Astrocyte (in vitro differentiated cells and primary cell): ENCODE results near the gene SDK1. TPM values are rescaled to one million over a fixed set of nuclear protein-coding genes. Genes with fewer than 3 reads are reported as not detected.

Experiments
- DNase-seq: peaks from one replicate; pipeline ENCODE4 v3.0.0-alpha.2; 2010; ENCODE audit warnings: low read depth
- FAIRE-seq: peaks from 2 replicates; lab custom pipeline; 2011; peaks lifted over from hg19 to GRCh38; lab: Jason Lieb, UNC
- H2AFZ ChIP-seq: 2 replicates; pipeline ENCODE4 v1.6.0; 2012; ENCODE audit warnings: low read depth, low read length, inconsistent platforms
- H3K27ac ChIP-seq: 2 replicates; pipeline ENCODE4 v1.5.1; 2011; ENCODE audit warnings: low read depth, low read length, inconsistent platforms
- H3K27me3 ChIP-seq: 2 replicates; pipeline ENCODE4 v1.6.0; 2011; ENCODE audit warnings: low read length, inconsistent platforms; ENCODE audit not compliant: insufficient read depth
- H3K36me3 ChIP-seq: 2 replicates; pipeline ENCODE4 v1.5.1; 2011; ENCODE audit warnings: low read length, inconsistent platforms; ENCODE audit not compliant: insufficient read depth
- H3K4me1 ChIP-seq: 2 replicates; pipeline ENCODE4 v1.5.1; 2011; ENCODE audit warnings: low read length, inconsistent platforms; ENCODE audit not compliant: insufficient read depth
- H3K4me2 ChIP-seq: 2 replicates; pipeline ENCODE4 v1.6.0; 2012; ENCODE audit warnings: low read length, inconsistent platforms
- H3K4me3 ChIP-seq: 2 replicates; pipeline ENCODE4 v1.5.1; 2011; ENCODE audit warnings: low read depth, mild to moderate bottlenecking, low read length, inconsistent platforms; ENCODE audit not compliant: insufficient read depth
- H3K79me2 ChIP-seq: 2 replicates; pipeline ENCODE4 v1.6.0; 2012; ENCODE audit warnings: mild to moderate bottlenecking, low read length, inconsistent platforms; ENCODE audit not compliant: insufficient read depth
- H3K9ac ChIP-seq: 2 replicates; pipeline ENCODE4 v1.6.0; 2012; ENCODE audit warnings: mild to moderate bottlenecking, low read length, inconsistent platforms
- H3K9me3 ChIP-seq: 2 replicates; pipeline ENCODE4 v1.5.1; 2012; ENCODE audit warnings: low read depth, mild to moderate bottlenecking, low read length, inconsistent platforms; ENCODE audit not compliant: insufficient read depth
- H4K20me1 ChIP-seq: 2 replicates; pipeline ENCODE4 v1.6.0; 2012; ENCODE audit warnings: low read length, inconsistent platforms; ENCODE audit not compliant: insufficient read depth
- H3K27ac Mint-ChIP-seq: one replicate; pipeline ENCODE4 v1.8.0; 2021; ENCODE audit warnings: mild to moderate bottlenecking, mixed read lengths; ENCODE audit not compliant: unreplicated experiment
- H3K27me3 Mint-ChIP-seq: one replicate; pipeline ENCODE4 v1.8.0; 2021; ENCODE audit warnings: low read depth, mixed read lengths; ENCODE audit not compliant: unreplicated experiment
- H3K36me3 Mint-ChIP-seq: one replicate; pipeline ENCODE4 v1.8.0; 2021; ENCODE audit warnings: low read depth, mixed read lengths; ENCODE audit not compliant: unreplicated experiment
- H3K4me1 Mint-ChIP-seq: one replicate; pipeline ENCODE4 v1.8.0; 2021; ENCODE audit warnings: low read depth, mixed read lengths; ENCODE audit not compliant: unreplicated experiment
- H3K4me3 Mint-ChIP-seq: one replicate; pipeline ENCODE4 v1.8.0; 2021; ENCODE audit warnings: mild to moderate bottlenecking, moderate library complexity, mixed read lengths; ENCODE audit not compliant: unreplicated experiment
- H3K9me3 Mint-ChIP-seq: one replicate; pipeline ENCODE4 v1.8.0; 2021; ENCODE audit warnings: mild to moderate bottlenecking, mixed read lengths; ENCODE audit not compliant: unreplicated experiment
- CTCF ChIP-seq: IDR thresholded peaks from 2 replicates; pipeline ENCODE4 v1.5.1; 2011; ENCODE audit warnings: low read depth, mild to moderate bottlenecking, inconsistent platforms, low read length, moderate library complexity; ENCODE audit not compliant: insufficient read depth
- EZH2 ChIP-seq: IDR thresholded peaks from 2 replicates; pipeline ENCODE4 v1.6.1; 2012; ENCODE audit warnings: mild to moderate bottlenecking, low read length, inconsistent platforms; ENCODE audit not compliant: insufficient read depth
- total RNA-seq: library from RNA; stranded (reverse); gene quantifications from 2 replicates; pipeline ENCODE4 v1.2.1, GENCODE V29; 2021

Gene SDK1
- total RNA-seq, 1 donor from 2014 or later, result 4.2 TPM

DNA sequence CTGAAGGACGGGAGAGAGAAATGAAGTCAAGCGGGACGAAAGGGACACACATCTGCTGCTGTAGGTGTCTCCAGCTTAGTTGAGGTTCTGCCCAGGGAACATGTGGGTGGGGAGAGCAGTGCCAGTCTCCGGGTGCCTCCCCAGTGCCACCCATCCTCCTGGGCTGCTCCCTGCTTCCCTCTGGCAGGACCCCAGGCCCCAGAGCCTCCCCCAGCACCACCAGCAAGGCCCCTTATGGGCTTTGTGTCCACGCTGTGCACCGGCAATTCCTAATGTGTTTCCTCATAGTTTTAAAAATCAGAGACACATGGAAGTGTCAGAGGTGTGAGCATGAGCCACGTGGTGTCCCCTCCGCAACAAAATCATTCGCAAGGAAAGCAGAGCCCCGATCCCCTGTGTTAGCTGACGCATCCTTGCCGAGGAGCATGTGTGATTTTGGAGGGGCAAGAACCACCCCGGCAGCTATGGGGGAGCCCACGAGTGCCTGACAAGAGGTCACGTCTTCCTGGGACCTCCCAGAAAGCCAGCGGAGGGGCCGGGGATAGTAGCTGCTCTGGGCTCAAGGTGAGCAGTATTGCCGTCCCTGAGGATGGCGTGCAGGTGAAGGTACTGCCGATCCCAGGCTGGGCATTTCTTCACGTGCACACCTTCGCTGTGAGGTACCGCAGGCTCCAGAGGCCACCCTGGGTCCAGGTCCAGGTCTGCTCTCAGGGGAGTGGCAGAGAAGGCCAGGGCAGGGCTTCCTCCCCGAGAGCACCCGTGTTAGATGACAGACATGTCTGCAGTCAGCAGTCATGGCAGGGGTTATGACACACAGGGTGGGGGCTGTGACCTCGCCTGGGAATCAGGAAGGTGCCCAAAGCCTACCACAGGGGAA, 932.8 kb downstream of the SDK1 start:
- no peak for DNase-seq
- Mint-ChIP-seq H3K4me3 (no peak overlapping the region), H3K27ac (no peak overlapping the region), H3K9me3 (no peaks in the 10 kb centered on the region), H3K27me3 (peaks cover 35% of the 10 kb centered on the region), H3K4me1 (peaks cover 1% of the 10 kb centered on the region), H3K36me3 (peaks cover 2% of the 10 kb centered on the region)
- Histone ChIP-seq H3K27me3 (no peaks in the 10 kb centered on the region), H3K36me3 (no peaks in the 10 kb centered on the region), H4K20me1 (no peaks in the 10 kb centered on the region), H3K27ac (no peak overlapping the region), H3K4me2 (no peak overlapping the region), H2AFZ (no peak overlapping the region), H3K79me2 (no peaks in the 10 kb centered on the region), H3K4me1 (no peaks in the 10 kb centered on the region), H3K4me3 (no peak overlapping the region), H3K9me3 (no peaks in the 10 kb centered on the region), H3K9ac (no peak overlapping the region)
- no peak for FAIRE-seq
- TF ChIP-seq EZH2 (no peak), CTCF (no peak)

- TF ChIP-seq CTCF, result no peak
- no peak for TF ChIP-seq EZH2
- peaks cover 35% of the 10 kb centered on the region for H3K27me3 Mint-ChIP-seq
- H3K9me3 ChIP-seq, result no peaks in the 10 kb centered on the region
- H3K4me3 Mint-ChIP-seq, result no peak overlapping the region
- no peak overlapping the region for H2AFZ ChIP-seq
- no peaks in the 10 kb centered on the region for H3K27me3 ChIP-seq
- peaks cover 2% of the 10 kb centered on the region for H3K36me3 Mint-ChIP-seq
- H3K9ac ChIP-seq, result no peak overlapping the region
- H4K20me1 ChIP-seq, result no peaks in the 10 kb centered on the region
- H3K79me2 ChIP-seq, result no peaks in the 10 kb centered on the region
- DNase-seq (no peak), FAIRE-seq (no peak)
- no peak overlapping the region for H3K27ac Mint-ChIP-seq
- H3K4me1 Mint-ChIP-seq, result peaks cover 1% of the 10 kb centered on the region
- H3K9me3 Mint-ChIP-seq, result no peaks in the 10 kb centered on the region
- H3K36me3 ChIP-seq, result no peaks in the 10 kb centered on the region
- no peak overlapping the region for H3K4me2 ChIP-seq
- no peak overlapping the region for H3K4me3 ChIP-seq
- no peaks in the 10 kb centered on the region for H3K4me1 ChIP-seq
- no peak overlapping the region for H3K27ac ChIP-seq
These were observed 933.4 kb downstream of the SDK1 start for GRCh38 chr7:4234498-4234855.

DNA sequence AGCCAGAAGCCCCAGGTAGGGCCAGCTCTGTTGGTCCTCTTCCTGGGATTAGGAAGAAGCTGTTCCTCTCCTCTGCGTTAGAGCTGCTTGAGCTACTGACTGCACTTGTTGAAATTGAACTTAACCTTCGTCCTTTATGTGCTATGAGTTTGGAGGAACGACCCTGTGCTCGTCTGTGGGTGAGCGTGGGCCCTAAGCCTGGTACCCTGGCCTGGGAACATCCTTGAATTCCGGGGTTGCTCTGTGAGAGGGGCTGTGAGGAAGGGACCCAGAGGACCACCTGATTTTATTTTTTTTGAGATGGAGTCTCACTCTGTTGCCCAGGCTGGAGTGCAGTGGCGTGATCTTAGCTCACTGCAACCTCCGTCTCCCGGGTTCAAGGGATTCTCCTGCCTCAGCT, 933.8 kb downstream of the SDK1 start:
- no peaks in the 10 kb centered on the region for H3K9me3 Mint-ChIP-seq
- H3K27ac Mint-ChIP-seq, result no peak overlapping the region
- Histone ChIP-seq H3K4me2 (no peak overlapping the region), H3K36me3 (no peaks in the 10 kb centered on the region), H3K79me2 (no peaks in the 10 kb centered on the region), H3K27ac (no peak overlapping the region), H3K4me3 (no peak overlapping the region), H3K27me3 (no peaks in the 10 kb centered on the region), H3K4me1 (no peaks in the 10 kb centered on the region), H3K9ac (no peak overlapping the region), H3K9me3 (no peaks in the 10 kb centered on the region), H4K20me1 (no peaks in the 10 kb centered on the region), H2AFZ (no peak overlapping the region)
- H3K27me3 Mint-ChIP-seq, result peaks cover 35% of the 10 kb centered on the region
- no peak overlapping the region for H3K4me3 Mint-ChIP-seq
- FAIRE-seq (no peak), DNase-seq (no peak)
- no peak for TF ChIP-seq EZH2
- no peak for TF ChIP-seq CTCF
- peaks cover 1% of the 10 kb centered on the region for H3K4me1 Mint-ChIP-seq
- peaks cover 2% of the 10 kb centered on the region for H3K36me3 Mint-ChIP-seq
